Stimulated activated CD8-positive, alpha-beta memory T cell treated with anti-CD3 and anti-CD28 coated beads, Interleukin-15, amount 100 ng/mL, for 24 hours (primary cell): ENCODE measurements around the gene SSBP3.

Source experiments
- DNase-seq: peaks from one replicate; pipeline ENCODE4 v3.0.0-alpha.2; 2020; ENCODE audit warnings: low read depth

SSBP3 gene

GRCh38 chr1:54409156-54410142, 3.3 kb upstream of the SSBP3 start:
- no peak for DNase-seq

GRCh38 chr1:54408147-54409066, 2.2 kb upstream of the SSBP3 start:
- DNase-seq: no peak

- no peak for DNase-seq
These were observed 1.4 kb upstream of the SSBP3 start for GRCh38 chr1:54407404-54408146.

- DNase-seq: no peak
These were observed 885 bp upstream of the SSBP3 start for GRCh38 chr1:54407154-54407403.

GRCh38 chr1:54405898-54406293, 298 bp downstream of the SSBP3 start:
- DNase-seq: no peak

GRCh38 chr1:54404939-54405897, 976 bp downstream of the SSBP3 start:
- DNase-seq: no peak

GRCh38 chr1:54404263-54404662, 1.9 kb downstream of the SSBP3 start:
- no peak for DNase-seq

GRCh38 chr1:54403808-54404261, 2.4 kb downstream of the SSBP3 start:
- no peak for DNase-seq

GRCh38 chr1:54403405-54403804, 2.8 kb downstream of the SSBP3 start:
- no peak for DNase-seq

GRCh38 chr1:54402896-54403295, 3.3 kb downstream of the SSBP3 start:
- no peak for DNase-seq

GRCh38 chr1:54401799-54402198, 4.4 kb downstream of the SSBP3 start:
- no peak for DNase-seq

- DNase-seq: no peak
These were observed 5.9 kb downstream of the SSBP3 start for GRCh38 chr1:54400329-54400728.

- DNase-seq: no peak
These were observed 6.4 kb downstream of the SSBP3 start for GRCh38 chr1:54399765-54400164.

- DNase-seq: no peak
These were observed 7.1 kb downstream of the SSBP3 start for GRCh38 chr1:54398963-54399528.

- no peak for DNase-seq
These were observed 8.2 kb downstream of the SSBP3 start for GRCh38 chr1:54397980-54398379.

- DNase-seq: no peak
These were observed 9.1 kb downstream of the SSBP3 start for GRCh38 chr1:54397090-54397591.

- no peak for DNase-seq
These were observed 9.8 kb downstream of the SSBP3 start for GRCh38 chr1:54396261-54396933.

- DNase-seq: no peak
These were observed 10.8 kb downstream of the SSBP3 start for GRCh38 chr1:54395281-54395934.

GRCh38 chr1:54394104-54394503, 12.1 kb downstream of the SSBP3 start:
- DNase-seq: no peak
